ENCODE results near the gene VAPA.

Gene VAPA

DNA sequence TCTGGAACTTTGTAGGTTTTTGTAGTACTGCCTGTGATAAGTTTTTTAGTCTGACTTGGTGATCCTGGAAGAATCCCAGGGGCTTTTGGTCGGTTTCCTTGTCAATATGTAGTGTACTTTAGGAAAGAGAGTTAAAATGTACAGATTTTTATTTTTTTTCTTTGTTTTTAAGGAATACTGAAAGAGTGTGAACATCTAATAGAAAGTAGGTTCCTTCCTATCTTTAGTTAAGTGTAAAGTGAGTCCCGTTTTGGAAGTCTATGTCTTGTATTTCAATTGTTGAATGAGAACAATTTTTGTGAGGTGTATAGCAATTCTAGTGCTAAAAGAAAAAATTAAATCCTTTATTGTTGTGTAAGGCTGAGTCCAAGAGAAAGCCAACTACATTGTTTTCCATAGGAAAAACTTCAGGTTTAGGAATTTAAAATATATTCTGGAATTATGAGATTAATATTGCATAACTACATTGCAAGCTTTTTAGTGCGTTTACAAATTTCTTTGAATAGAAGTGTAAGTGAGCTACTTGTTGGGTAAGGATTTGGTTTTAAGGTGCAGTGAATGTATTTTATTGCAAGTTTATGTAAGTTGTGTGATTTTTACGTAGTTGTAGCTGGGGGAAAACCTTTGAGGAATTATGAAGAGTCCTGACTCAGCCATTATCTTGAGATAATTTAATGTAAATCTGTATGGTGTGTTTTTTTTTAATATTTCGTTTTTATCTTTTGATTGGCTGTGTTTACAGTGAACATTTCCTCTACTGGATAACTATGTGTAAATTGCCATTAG, 1.7 kb downstream of the VAPA start:
- FAIRE-seq = no peak

- FAIRE-seq = no peak
These were observed 2.3 kb downstream of the VAPA start for GRCh38 chr18:9916077-9916639.

GRCh38 chr18:9916808-9917207, 3.0 kb downstream of the VAPA start:
- no peak for FAIRE-seq

DNA sequence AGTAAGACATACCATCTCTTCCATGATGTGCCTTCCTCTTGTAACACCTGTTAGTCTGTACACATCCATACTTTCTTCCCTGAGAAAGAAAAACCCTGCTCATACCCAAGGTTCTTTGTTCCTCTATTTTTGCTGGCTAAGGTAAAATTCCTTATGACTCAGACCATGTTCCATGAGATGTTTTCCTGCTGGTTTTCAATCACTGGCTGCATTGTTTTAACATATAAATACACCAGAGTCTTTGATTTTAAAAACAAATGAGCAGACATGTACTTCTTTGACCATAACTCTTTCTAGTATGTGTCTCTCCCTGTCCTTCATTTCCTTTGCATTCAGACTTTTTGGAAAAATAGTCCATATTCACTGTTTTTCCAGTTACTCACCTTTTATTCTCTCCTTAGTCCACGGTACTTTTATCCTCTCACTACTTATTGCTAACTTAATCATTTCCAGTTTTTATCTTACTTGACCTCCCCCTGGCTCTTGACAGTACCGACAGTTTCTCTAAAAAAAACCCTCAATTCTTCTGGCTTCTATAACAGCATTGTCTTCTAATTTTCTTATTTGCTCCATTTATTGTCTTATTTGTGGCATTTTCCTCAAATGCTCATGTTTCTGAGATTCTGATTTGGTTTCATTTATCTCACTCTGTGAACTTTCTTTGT, 4.3 kb downstream of the VAPA start:
- no peak for FAIRE-seq

GRCh38 chr18:9919564-9920232, 5.9 kb downstream of the VAPA start:
- no peak for FAIRE-seq

GRCh38 chr18:9922592-9923311, 8.9 kb downstream of the VAPA start:
- no peak for FAIRE-seq

- FAIRE-seq = no peak
These were observed 10.6 kb downstream of the VAPA start for GRCh38 chr18:9924371-9924943.

GRCh38 chr18:9925369-9925768, 11.6 kb downstream of the VAPA start:
- FAIRE-seq = no peak

- FAIRE-seq = peak; percentile 36
These were observed 12.0 kb downstream of the VAPA start for GRCh38 chr18:9925795-9926194.

DNA sequence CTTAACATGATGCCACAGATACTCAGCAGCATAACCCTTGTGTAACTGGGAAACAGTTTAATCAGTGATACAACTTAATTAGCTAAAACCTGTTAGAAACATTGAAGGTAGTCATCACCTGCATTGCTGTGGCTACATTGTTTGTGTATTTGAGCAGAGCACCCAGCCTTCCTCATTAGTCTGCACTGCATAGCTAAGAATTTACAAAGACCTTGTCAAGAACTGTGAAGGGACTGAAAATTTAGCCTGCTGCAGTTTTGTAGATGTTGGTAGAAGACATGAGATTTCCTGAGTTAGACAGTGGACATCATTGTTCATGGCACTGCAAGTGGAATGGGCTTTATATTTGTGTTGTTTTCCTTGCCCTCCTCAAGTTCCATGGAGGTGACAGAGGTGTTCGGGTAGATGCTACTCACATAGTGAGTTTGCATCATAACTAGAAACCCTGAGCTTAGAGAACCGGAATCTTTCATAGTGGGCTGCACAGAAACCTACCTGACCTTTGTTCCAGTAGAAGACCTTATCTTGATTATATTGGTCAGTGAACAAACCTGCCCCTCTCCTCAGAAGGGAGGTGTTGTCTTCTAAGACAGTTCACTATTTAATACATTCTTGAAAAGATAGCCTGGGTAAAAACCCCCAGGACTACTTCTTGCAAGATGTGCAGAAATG, 12.5 kb downstream of the VAPA start:
- FAIRE-seq = no peak

GRCh38 chr18:9926977-9927376, 13.2 kb downstream of the VAPA start:
- no peak for FAIRE-seq

GRCh38 chr18:9927392-9928063, 13.7 kb downstream of the VAPA start:
- no peak for FAIRE-seq

GRCh38 chr18:9928646-9929259, 14.9 kb downstream of the VAPA start:
- FAIRE-seq = no peak

DNA sequence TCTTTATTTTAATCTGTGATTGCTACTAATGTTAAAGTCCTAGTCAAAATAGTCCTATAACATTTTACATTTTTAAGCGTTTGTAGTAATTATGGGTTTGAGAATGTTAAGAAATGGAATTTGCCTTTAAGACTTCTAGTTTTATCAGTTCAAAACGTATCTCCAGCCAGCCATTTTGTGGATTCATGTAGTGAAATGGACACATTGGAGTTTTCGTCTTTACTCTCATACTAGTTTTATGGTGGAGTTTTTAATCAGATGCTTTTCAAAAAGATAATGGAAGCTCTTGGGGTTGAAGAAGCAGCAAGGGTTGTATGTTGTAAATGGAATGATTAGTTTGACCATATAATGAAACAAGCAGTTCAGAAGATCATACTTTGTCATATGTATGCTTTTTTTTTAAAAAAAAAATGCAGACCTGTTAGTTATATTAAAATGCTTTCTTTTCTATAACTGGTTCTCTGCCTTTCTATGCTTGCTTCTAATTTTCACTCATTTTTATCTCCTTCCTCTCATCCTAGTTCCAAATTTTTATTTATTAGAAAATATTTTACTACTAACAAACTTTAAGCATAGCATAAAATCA, 16.6 kb downstream of the VAPA start:
- no peak for FAIRE-seq

GRCh38 chr18:9931146-9931545, 17.3 kb downstream of the VAPA start:
- FAIRE-seq = no peak

DNA sequence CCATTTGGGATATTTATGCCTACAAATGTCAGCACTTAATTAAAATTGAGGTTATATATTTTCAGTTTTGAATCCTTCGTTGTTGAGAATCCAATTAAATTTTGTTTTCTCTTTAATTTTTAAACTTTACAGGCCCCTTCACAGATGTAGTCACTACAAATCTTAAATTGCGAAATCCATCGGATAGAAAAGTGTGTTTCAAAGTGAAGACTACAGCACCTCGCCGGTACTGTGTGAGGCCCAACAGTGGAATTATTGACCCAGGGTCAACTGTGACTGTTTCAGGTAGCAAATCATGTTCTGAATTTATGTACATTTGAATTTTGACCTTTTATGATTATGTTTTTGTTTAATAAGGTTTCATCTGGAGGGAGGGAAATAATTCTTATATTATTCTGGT, 17.9 kb downstream of the VAPA start:
- no peak for FAIRE-seq

DNA sequence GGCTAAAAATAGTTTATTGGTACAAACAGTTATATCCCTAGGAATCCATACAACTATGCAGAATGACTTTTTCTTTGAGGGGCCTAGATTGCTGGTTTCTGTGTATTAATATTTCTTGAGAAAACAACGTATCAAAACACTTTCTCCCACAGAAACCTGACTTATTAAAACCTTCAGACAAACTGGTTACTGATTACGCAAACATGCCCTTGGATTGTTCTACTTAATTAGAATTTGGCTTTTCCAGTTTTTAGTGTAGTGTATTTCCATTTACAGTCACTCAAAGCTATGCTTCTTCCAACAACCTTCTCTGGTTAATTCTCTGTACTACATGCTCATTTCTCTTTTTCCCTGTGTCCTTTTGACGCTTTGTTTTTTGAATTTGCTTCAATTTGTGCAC, 20.0 kb downstream of the VAPA start:
- no peak for FAIRE-seq

GRCh38 chr18:9934274-9934673, 20.5 kb downstream of the VAPA start:
- FAIRE-seq = no peak

DNA sequence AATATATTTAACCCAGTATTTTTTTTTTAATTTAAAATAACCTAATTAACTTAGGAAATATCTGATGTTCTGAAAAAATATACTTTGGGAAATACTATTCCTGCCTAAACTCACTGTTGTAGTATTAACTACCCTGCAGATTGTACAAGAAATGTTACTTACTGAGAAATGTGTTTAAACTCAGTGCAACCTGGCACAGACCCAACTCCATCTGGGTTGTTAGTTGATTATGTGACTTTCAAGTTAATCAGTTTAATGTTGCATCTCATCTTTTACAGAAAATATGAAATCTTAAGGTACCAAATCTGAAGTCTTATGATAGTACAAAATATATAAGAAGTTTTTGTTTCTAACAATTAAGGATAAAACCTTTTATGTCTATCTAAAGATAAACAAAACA, 27.3 kb downstream of the VAPA start:
- peak; percentile 31 for FAIRE-seq

GRCh38 chr18:9941660-9942059, 27.8 kb downstream of the VAPA start:
- FAIRE-seq = no peak

GRCh38 chr18:9943311-9943710, 29.5 kb downstream of the VAPA start:
- no peak for FAIRE-seq

All from colon (tissue), 2 donors.